Measurements from ENCODE around the gene AKAP6.

The AKAP6 gene

DNA sequence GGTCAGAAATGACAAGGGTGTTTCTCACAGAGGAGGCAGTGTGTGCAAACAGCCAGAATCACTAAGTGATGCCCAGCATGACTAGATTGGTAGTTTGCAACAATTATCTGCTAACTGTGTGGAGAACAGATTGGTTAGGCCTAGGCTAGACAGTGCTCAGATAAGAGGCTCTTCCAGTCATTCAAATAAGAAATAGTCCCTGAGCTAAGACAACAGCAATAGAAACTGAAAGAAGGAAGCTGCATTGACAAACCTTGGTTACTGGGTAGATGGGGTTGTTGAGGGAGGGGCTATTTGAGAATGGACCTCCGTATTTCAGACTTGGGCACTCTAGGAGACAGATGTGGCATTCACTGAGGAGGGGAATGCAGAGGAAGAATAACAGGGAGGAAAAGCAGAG lies 354.6 kb downstream of the AKAP6 start:
- DNase-seq = no peak

DNA sequence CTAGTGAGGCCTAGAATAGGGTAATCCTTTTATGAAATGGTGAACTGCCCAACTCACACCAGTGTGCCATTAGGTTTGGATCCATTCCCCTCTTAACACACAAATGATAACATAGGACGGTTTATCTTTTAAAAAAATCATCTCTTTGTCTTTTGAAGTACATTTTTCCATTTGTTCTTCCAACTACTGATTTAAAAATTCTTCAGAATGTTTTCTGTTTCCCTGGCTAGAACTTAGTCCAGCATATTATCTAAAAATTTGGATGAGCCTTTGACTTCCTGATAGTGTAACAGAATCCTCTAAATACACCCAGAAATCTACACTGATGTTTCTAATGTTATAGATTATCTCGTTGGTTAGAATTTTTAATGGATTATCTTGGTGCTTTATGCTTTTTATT lies 359.8 kb downstream of the AKAP6 start:
- no peak for DNase-seq

DNA sequence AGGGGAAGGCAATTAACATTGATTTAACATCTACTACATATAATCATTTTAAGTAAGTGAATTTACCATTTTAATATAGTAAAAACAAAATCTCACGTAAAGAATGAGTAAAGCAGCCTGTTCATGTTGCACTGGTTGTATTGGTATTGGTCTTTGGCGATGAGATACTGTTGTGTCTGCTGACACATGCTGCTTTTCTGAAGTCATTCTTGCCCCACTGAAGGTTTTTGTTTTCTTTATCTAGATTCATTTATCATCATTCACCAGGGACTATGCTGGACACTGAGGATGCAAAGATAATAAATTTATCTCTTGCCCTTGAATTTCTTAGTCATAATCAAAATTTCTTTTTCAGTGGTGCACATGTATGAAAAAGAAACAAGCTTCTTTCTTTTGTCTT lies 363.3 kb downstream of the AKAP6 start:
- DNase-seq = no peak

DNA sequence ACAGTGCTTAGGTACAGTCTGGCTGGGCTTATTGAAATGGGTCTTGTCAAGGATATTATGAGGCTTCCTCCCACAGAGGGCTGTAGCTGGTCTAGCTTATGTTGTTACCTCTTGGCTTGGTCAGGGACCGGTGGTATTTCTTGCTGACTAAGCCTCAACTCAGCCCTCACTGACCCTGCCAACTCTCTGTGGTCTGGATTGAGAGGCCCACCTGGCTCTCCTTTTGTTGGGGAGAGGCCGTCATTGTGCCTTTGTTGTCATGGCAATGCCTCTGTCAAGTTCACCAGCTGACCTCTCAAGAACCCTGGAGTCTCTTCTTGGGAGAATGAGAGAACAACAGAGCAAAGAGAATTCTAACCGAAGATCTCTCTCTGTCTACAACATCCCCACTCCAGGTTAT lies 364.0 kb downstream of the AKAP6 start:
- DNase-seq = no peak

DNA sequence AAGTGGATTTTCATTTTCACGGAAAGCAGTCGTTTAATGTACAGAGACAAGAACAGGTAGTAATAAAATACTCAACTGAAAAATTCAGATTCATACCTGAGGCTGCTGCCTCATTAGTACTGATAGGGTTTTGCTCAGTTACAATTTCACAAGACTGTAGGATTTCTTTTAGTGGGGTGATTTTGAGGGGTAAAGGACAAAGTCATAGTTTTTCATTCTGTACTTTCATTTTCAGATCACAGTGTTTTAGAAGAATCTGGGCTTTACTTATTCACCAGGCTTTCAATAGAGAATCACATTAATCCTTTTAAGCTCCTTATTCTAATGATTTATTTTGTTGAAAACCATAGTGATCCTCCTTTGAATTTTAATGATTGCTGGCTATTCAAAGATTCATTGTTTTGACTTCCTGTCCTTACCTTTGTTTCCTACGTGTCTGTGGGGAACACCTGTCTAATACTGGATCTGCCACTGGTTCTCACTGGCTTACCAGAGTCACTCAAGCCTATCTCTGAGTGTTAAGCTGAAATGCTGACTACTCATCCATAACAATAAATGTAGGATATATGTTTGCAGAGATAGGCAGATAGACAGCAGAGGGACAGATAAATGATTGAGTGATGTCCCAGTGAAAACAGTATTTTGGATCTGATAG lies 365.8 kb downstream of the AKAP6 start:
- DNase-seq = no peak

DNA sequence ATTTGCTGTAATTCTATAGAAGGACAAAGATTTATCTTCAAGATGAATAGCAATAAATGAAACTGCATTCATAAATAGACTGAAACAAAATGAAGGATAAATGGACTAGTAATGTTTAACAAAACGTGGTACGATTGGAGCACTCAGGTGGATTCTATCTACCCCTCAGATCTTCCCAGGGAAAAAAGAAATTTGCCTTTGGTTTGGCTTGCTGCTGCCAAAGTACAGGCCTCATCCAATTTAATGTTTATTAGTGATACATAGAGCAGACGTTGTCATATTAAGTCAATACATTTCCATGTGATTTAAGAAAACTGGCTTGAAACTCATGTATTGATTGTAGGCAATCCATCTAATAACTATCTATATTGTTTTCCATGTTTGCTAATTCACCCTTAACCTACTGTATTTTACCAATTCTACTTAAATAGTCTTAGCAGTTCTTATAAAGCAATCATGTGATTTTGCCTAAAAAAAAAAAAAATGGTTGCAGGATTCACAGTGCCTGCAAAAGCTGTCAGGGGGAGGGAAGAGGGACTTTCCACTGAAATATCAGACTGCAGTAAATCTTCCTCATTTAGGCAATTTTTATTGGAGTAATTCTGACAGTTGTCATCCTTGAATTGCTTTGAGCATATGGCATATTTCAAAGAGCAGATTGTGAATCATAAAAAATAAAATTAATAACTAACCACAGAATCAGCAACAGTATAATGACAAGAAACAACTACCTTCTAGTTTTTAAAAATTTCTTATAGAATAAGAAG lies 367.4 kb downstream of the AKAP6 start:
- DNase-seq = no peak

DNA sequence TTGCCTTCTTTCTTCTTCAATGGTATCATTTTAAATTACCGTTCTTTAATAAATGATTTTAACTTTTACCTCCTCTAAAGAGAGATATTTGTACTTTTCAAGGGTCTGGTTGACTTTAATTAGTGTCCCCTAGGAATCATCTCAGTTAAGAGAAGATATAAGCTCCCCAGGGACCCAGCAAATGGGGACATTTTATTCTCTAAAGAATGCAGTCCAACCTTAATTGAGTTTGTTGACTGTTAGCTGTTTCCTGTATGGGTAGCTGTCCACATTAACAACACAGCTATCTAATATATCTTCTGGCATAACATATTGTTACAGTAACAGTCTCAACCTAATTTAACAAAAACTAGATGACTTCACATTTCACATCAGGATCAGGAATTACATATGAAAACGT lies 368.0 kb downstream of the AKAP6 start:
- no peak for DNase-seq

DNA sequence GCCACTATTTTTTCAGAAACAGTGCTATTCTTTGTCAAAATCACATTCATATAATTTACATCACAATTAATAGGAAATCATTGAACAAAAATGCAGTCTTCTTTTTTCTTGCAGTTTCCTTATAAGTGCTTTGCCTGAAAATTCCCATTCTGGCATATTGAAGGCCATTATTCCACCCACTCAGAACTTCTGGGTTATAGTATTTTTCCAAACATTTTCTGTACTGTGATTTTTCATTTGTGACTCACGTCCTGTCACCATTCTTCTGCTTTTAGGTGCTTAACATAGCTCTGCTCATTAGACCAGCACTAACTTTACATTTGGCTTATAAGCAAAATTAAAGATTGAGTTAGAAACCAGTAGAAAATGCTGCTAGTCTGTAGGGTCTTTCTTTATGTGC lies 368.6 kb downstream of the AKAP6 start:
- no peak for DNase-seq

DNA sequence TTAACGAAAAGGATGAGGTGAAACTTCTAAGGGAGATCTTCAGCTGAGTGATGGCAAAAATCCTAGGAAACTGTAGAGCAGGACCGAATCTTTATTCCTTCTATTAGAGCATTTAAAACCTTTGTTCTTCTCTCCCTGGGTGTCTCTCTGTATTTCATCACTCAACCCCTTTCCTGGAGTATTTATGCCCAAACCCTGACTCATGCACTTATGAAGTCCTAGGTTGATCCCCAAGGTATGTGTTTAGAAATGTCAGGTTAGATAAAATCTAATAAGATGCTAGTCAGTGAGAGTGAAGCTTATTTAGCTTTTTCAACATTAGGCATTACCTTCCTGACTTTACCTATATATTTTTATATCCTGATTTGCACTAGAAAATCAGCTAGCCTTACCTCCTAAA lies 369.7 kb downstream of the AKAP6 start:
- no peak for DNase-seq

DNA sequence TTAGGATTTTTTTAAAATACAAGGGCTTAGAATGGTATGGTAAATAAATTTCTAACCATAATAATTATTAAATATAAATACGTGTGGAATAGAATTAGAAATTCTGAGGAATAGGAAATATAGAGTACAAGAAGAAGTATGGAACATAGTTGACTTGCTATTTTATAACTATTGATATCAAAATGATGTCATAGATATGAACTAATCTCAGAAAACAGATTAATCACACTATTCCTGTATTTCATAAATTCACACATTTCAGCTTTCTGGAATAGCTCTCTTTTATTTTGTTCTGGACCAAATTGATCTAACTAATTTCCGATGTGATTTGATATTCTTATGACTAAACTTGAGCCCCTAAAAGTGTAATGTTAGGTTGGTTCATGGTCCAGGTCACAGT lies 372.4 kb downstream of the AKAP6 start:
- no peak for DNase-seq

DNA sequence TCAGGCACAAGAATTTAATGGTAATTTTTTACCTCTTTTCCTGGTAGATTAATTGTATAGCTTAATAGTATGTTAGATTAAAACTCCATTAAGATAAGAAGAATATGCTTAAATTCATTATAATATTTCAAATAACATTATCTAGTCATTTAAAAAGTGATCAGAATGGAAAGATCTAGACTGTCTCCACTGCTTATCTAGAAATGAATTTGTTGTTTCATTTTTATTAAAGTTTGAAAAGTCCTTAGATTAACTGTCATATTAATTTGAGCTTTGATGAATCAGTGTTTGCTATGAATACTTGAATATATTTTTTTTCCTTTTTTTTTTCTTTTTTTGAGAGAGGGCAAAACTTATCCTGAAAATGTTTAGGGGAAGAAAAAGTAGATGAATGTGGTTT lies 373.0 kb downstream of the AKAP6 start:
- DNase-seq = no peak

DNA sequence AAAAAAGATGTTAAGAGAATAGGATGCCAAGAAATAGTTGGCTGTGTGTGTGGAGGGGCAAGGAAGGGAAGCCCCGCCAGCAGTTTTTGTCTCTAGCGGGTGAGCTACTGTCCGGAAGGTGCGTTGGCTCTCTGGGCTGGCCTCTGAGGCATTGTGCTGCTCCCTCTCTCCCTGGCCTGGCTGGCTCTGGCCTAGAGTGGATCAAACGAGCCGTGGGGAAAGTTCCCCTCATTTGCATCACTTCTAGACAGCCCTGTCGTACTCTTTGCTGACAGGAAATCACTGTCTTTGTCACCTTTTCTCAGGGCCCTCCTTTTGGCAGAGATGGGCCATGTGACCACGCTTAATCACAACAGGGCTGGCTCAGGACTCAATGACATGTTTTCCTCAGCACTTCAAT lies 373.5 kb downstream of the AKAP6 start:
- DNase-seq = no peak

DNA sequence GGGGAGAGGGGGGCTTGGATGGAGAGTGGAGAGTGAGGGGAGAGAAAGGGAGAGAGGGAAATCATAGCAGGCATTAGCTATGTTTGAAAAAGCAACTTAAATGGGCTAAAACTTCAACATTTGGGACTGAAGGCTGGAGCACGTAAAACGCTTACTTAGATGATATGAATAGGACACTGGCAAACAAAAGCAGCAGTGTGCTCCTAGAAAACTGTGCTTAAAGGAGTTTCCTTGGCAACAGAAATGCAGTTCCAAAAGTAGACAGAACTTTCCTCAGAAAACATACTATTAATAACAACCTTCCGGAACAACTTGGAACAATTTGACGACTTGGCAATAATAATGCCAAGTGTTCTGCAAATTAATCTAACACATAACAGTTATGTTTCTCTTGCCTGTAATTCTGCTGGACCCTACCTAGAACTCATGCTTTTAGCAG lies 374.1 kb downstream of the AKAP6 start:
- DNase-seq = no peak

DNA sequence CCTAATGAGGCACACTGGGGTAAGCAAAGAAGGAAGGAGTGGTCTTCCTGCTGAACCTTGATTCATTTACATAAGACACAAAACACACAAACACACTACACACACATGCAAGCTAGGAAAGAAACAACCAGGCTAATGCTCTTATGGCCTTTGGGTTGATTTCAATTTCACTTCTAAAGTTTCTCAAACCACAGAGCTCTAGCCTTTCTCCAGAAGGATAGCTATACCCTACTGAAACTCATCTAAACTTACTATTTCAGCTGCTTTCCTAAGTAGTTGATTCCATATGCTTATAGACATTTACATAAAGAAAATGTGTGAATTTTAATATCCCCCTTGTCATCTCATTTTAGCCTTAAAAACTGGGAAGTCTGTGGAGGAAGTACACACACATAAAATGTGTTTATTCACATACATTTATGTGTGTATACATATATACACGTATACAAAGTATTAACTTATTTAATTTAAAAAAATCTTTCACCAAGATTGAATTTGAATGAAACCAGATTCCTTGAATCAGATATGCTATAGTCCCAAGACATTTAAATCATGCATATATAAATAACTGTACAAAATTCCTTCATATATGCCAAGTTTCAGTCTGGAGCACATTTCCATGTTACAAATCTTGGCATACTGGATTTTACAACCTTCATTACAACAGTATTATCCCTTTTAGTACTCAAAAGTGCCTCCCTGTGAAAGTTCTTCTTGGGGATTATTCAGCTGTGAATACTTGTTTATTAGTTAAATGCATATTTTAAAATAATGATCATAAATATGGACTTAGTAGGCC lies 377.8 kb downstream of the AKAP6 start:
- no peak for DNase-seq

DNA sequence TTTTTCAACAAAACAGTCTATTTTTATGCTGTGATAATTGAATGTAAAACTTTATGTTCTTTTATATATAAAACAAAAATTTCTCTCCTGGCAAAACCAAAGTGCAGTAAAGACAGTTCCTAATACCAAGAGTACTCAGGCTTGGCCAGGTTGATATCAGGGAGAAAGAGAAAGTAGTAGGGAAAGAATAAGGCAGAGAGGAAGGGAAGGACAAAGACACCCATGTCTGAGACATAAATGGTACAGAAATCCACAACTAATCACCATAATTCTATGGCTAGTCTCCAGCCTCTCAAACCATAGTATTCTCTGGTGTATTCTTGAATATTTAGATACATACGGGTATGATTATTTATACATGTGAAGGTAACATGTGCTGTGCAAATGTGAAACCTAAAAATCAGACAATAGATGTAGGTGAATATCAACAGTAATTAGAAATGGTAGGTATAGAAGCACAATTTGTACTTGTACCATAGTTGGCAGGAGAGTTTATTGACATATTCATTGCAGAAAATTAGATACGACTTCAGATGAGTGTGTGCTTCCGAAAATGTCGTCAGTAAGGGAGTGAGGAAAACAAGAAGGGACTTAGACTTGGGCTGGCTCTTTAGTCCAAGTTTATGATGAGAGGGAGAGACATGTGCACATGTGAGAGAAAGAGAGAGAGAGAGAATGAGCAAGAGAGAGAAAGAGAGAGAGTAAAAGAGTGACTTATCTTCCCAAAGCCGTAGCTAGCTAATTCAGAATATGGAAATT lies 378.8 kb downstream of the AKAP6 start:
- DNase-seq = no peak

DNA sequence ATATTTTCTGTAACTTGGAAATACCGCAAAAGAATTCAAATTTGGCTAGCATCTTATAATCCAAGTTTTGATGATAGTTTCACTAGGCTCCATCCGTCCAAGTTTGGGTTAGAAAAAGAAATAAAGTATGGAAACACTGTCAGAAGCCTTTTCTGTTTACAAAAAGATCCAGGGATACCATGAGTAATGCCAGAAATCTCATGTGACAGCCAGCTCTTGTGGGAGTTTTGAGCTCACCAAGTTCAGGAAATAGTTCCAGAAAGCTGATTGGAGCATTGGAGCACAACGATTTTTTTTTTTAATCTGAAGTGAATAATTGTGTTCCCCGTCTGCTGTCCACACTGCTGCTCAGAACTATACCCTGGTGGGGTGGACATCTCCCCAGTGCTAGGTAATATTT lies 379.9 kb downstream of the AKAP6 start:
- DNase-seq = no peak

DNA sequence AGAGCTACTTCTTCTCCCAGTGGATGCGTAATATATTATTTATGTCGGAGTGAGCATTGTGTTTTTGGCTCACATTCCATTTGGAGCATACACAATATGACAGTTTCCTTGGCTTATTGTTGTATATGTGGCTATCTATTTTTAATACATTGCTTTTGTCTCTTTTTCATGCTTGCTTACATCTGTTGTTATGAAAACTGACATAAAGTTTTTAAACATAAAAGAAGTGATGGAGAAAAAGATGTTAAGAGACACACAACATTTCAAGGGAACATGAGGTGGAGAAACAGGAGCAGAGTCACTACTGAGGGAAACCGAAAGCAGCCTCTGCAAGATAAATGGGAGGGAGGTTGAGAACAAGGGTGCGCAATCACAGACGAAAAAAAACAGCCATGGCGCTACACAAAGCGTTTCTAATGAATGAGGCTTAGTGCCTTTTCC lies 381.2 kb downstream of the AKAP6 start:
- no peak for DNase-seq

DNA sequence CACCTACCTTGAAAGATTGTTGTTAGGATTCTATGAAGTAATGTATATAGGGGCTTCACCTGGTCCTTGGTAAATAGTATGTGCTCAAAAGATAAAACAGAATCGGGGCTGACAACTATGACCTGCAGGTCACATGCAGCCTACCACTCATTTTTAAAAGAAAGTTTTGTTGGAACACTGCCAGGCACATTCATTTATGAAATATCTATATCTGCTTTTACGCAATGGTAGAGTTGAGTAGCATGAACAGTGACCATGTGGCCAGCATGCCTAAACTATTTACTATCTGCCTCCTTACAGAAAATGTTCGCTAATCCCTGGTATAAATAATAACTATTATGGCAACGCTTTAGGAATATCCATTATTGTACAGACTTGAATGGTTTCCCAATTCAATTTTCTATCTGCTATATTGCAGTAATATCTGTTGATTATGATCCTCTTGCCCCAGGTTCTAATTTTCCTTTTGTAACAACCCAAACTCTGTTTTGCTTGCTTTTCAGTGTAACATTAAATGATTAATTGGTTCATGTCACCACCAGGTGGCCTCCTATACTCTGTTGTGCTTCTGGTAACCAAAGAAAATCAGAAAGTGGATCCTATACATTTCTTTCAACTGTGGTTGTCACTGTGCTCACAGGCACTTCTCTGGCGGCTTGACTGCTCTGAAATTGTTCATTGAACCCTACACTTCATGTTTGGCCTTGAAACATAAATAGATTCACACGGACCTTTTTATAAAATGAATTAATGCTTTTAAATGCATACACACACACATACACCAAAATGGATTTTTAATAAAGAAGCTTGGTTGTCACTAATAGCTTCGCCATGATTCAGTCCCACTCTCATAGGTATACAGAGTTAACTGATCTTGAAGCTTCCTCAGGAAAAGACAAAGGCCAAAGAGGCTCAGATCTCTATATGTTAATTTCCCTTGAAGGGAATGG lies 381.9 kb downstream of the AKAP6 start:
- DNase-seq = no peak

DNA sequence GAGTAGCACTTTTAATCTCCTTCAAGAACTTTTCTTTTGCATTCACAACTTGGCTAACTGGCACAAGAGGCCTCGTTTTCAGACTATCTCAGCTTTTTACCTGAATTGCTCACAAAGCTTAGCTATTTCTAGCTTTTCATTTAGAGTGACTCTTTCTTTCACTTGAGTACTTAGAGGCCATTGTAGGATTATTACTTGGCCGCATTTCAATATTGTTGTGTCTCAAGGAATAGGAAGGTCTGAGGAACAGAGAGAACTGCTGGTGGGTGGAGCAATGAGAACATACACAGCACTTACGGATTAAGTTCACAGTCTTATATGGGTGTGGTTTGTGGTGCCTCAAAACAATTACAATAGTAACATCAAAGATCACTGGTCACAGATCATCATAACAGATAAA lies 384.8 kb downstream of the AKAP6 start:
- no peak for DNase-seq

DNA sequence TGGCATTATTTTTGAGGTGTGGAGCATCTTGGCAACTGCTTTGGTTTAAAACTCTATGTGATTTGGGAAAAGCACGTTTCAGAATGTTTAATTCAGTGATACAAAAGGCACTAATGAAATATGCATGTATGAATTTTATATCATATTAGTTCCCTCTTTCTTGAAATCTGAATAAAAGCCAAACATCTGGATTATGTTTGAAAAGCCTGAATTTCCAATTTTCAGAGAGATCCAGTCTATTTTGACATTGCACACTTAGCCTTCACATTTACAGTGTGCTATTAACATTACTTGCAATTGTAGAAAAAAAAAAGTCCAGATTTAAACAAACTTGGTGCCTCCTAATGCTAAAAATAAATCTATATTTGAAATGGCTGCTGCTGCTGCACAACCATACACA lies 390.5 kb downstream of the AKAP6 start:
- DNase-seq = no peak

DNA sequence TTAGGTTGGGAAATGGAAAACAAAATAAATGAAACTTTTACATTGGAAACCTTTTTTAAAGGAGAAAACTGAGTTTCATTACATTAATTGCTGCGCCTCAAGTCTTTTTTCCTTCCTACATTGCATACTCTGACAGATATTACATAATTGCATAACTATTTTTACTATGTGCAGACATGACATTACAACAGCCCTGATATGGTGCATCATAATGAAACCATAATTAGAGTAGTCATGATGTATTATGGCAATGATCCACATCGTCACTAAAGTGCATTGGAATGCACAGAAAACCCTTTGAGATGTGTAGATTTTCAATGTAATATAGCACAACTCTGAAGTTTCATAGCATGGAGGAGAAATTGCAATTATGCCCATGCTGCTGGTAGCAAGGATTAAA lies 391.8 kb downstream of the AKAP6 start:
- DNase-seq = no peak

DNA sequence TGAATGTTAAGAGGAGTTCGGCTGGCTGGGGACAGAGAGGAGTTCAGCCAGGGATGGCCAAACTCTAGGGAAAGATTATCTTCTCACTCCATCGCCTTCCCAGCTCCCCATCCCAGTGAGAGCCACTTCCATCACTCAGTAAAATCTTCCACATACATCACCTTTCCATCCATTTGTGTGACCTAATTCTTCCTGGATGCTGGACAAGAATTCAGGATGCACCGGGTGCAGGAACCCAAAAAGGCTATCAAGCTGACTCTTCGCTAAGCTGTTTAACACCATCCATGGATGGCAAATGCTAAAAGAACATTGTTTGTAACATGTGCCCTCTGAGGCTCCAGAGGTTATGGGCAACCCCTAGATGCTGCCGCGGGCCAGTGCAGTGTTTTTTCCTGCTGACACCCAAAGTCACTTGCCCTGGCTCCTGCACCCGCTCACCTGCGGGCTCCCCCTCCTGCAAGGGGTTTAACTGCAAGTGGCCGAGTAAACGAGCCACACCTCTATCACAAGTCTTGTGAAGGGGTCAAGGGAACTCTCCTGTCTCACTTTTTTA lies 393.6 kb downstream of the AKAP6 start:
- no peak for DNase-seq

Measured in 8988T (cell line).